SJCRH30 (cell line): ENCODE data around the gene RUNDC3A. TPM values are rescaled to one million over a fixed set of nuclear protein-coding genes. Genes with fewer than 3 reads are reported as not detected.

ENCODE experiments used
- DNase-seq, 2 experiments: peaks; one replicate each; pipeline ENCODE4 v3.0.0-alpha.2; 2015 to 2020
- H3K27ac ChIP-seq: fragments of 250-450 bp; sonication (Bioruptor Pico); 2 replicates; pipeline ENCODE4 v1.5.1; 2020; ENCODE audit warnings: mild to moderate bottlenecking, moderate library complexity
- H3K27me3 ChIP-seq: fragments of 250-450 bp; sonication (Bioruptor Pico); 2 replicates; pipeline ENCODE4 v1.5.1; 2020; ENCODE audit warnings: mild to moderate bottlenecking, moderate library complexity
- H3K36me3 ChIP-seq: fragments of 250-450 bp; sonication (Bioruptor Pico); 2 replicates; pipeline ENCODE4 v1.5.1; 2020; ENCODE audit warnings: mild to moderate bottlenecking, moderate library complexity
- H3K4me1 ChIP-seq: fragments of 250-450 bp; sonication (Bioruptor Pico); 2 replicates; pipeline ENCODE4 v1.5.1; 2020; ENCODE audit warnings: mild to moderate bottlenecking, moderate library complexity
- H3K4me3 ChIP-seq: fragments of 250-450 bp; sonication (Bioruptor Pico); 2 replicates; pipeline ENCODE4 v1.5.1; 2020; ENCODE audit warnings: mild to moderate bottlenecking, moderate library complexity
- H3K9me3 ChIP-seq: fragments of 250-450 bp; sonication (Bioruptor Pico); replicated peaks from 2 replicates; pipeline ENCODE4 v1.5.1; 2020; ENCODE audit warnings: mild to moderate bottlenecking, moderate library complexity
- total RNA-seq: library from RNA; depleted of rRNA; stranded (reverse); fragments of >200 nt; shearing (Covaris generic); gene quantifications from 2 replicates; pipeline ENCODE4 v1.2.3, GENCODE V29; 2014

The RUNDC3A gene
- total RNA-seq, 1 experiment from 2014 or later, result 0.14 TPM

GRCh38 chr17:44277976-44278375 lies 30.4 kb upstream of the RUNDC3A start:
- Histone ChIP-seq H3K27ac (no peak overlapping the region), H3K36me3 (no peaks in the 10 kb centered on the region), H3K27me3 (no peaks in the 10 kb centered on the region), H3K9me3 (no peaks in the 10 kb centered on the region), H3K4me3 (no peak overlapping the region), H3K4me1 (peaks cover 19% of the 10 kb centered on the region)
- no peak for DNase-seq

GRCh38 chr17:44279346-44279665 lies 29.1 kb upstream of the RUNDC3A start:
- DNase-seq, result no peak
- no peaks in the 10 kb centered on the region for H3K36me3 ChIP-seq
- no peak overlapping the region for H3K27ac ChIP-seq
- H3K27me3 ChIP-seq, result no peaks in the 10 kb centered on the region
- H3K4me3 ChIP-seq, result no peak overlapping the region
- H3K9me3 ChIP-seq, result no peaks in the 10 kb centered on the region
- peaks cover 19% of the 10 kb centered on the region for H3K4me1 ChIP-seq

- Histone ChIP-seq H3K36me3 (no peaks in the 10 kb centered on the region), H3K27me3 (no peaks in the 10 kb centered on the region), H3K27ac (0 out of 2 replicates have a peak overlapping the region, but pooled peaks have one; percentile 24), H3K9me3 (no peaks in the 10 kb centered on the region), H3K4me1 (peaks cover 19% of the 10 kb centered on the region), H3K4me3 (no peak overlapping the region)
- DNase-seq, result peak; percentile 78 to 81
These were observed 28.6 kb upstream of the RUNDC3A start for GRCh38 chr17:44279666-44280391.

GRCh38 chr17:44280392-44280937 lies 27.9 kb upstream of the RUNDC3A start:
- H3K27ac ChIP-seq, result 0 out of 2 replicates have a peak overlapping the region, but pooled peaks have one; percentile 24
- H3K27me3 ChIP-seq, result no peaks in the 10 kb centered on the region
- no peak overlapping the region for H3K4me3 ChIP-seq
- no peaks in the 10 kb centered on the region for H3K9me3 ChIP-seq
- H3K4me1 ChIP-seq, result peaks cover 19% of the 10 kb centered on the region
- no peaks in the 10 kb centered on the region for H3K36me3 ChIP-seq
- no peak for DNase-seq

- H3K36me3 ChIP-seq, result no peaks in the 10 kb centered on the region
- no peaks in the 10 kb centered on the region for H3K27me3 ChIP-seq
- no peak for DNase-seq
- H3K4me3 ChIP-seq, result no peak overlapping the region
- peaks cover 19% of the 10 kb centered on the region for H3K4me1 ChIP-seq
- no peak overlapping the region for H3K27ac ChIP-seq
- H3K9me3 ChIP-seq, result no peaks in the 10 kb centered on the region
These were observed 26.8 kb upstream of the RUNDC3A start for GRCh38 chr17:44281570-44281969.

GRCh38 chr17:44282264-44282663 lies 26.1 kb upstream of the RUNDC3A start:
- Histone ChIP-seq H3K4me3 (no peak overlapping the region), H3K4me1 (peaks cover 19% of the 10 kb centered on the region), H3K9me3 (no peaks in the 10 kb centered on the region), H3K27me3 (no peaks in the 10 kb centered on the region), H3K36me3 (no peaks in the 10 kb centered on the region), H3K27ac (no peak overlapping the region)
- no peak for DNase-seq

GRCh38 chr17:44283344-44284023 lies 24.9 kb upstream of the RUNDC3A start:
- Histone ChIP-seq H3K36me3 (no peaks in the 10 kb centered on the region), H3K27ac (no peak overlapping the region), H3K4me1 (peaks cover 19% of the 10 kb centered on the region), H3K4me3 (no peak overlapping the region), H3K9me3 (no peaks in the 10 kb centered on the region), H3K27me3 (no peaks in the 10 kb centered on the region)
- DNase-seq, result no peak

GRCh38 chr17:44284024-44284400 lies 24.4 kb upstream of the RUNDC3A start:
- DNase-seq, result no peak
- H3K4me1 ChIP-seq, result peaks cover 15% of the 10 kb centered on the region
- no peaks in the 10 kb centered on the region for H3K27me3 ChIP-seq
- no peaks in the 10 kb centered on the region for H3K36me3 ChIP-seq
- H3K4me3 ChIP-seq, result no peak overlapping the region
- H3K9me3 ChIP-seq, result no peaks in the 10 kb centered on the region
- no peak overlapping the region for H3K27ac ChIP-seq

- H3K27ac ChIP-seq, result no peak overlapping the region
- no peaks in the 10 kb centered on the region for H3K27me3 ChIP-seq
- H3K9me3 ChIP-seq, result no peaks in the 10 kb centered on the region
- H3K4me3 ChIP-seq, result no peak overlapping the region
- DNase-seq, result no peak
- H3K4me1 ChIP-seq, result no peaks in the 10 kb centered on the region
- no peaks in the 10 kb centered on the region for H3K36me3 ChIP-seq
These were observed 20.8 kb upstream of the RUNDC3A start for GRCh38 chr17:44287651-44288050.

- Histone ChIP-seq H3K27ac (no peak overlapping the region), H3K36me3 (no peaks in the 10 kb centered on the region), H3K4me1 (no peaks in the 10 kb centered on the region), H3K27me3 (no peaks in the 10 kb centered on the region; the same call in 1 of the 2 replicates), H3K9me3 (no peaks in the 10 kb centered on the region), H3K4me3 (no peak overlapping the region)
- peak in 1 of 2 experiments; percentile 26 for DNase-seq
These were observed 14.7 kb upstream of the RUNDC3A start for GRCh38 chr17:44293509-44294226.

GRCh38 chr17:44297975-44298374 lies 10.4 kb upstream of the RUNDC3A start:
- no peak overlapping the region for H3K27ac ChIP-seq
- no peak for DNase-seq
- no peak overlapping the region for H3K4me3 ChIP-seq
- H3K27me3 ChIP-seq, result peaks cover 3% of the 10 kb centered on the region; the same call in 1 of the 2 replicates
- no peaks in the 10 kb centered on the region for H3K36me3 ChIP-seq
- no peaks in the 10 kb centered on the region for H3K9me3 ChIP-seq
- no peaks in the 10 kb centered on the region for H3K4me1 ChIP-seq

- Histone ChIP-seq H3K27ac (no peak overlapping the region), H3K9me3 (no peaks in the 10 kb centered on the region), H3K27me3 (peaks cover 10% of the 10 kb centered on the region; the same call in 1 of the 2 replicates), H3K4me1 (peaks cover 4% of the 10 kb centered on the region; the same call in 1 of the 2 replicates), H3K36me3 (no peaks in the 10 kb centered on the region), H3K4me3 (no peak overlapping the region)
- DNase-seq, result no peak
These were observed 3.8 kb upstream of the RUNDC3A start for GRCh38 chr17:44304651-44305050.

- DNase-seq, result peak; percentile 61 to 70
- Histone ChIP-seq H3K27ac (no peak overlapping the region), H3K4me1 (peaks cover 4% of the 10 kb centered on the region; the same call in 1 of the 2 replicates), H3K27me3 (peaks cover 10% of the 10 kb centered on the region; the same call in 1 of the 2 replicates), H3K9me3 (no peaks in the 10 kb centered on the region), H3K4me3 (peak overlapping the region; percentile 49), H3K36me3 (no peaks in the 10 kb centered on the region)
These were observed 814 bp upstream of the RUNDC3A start for GRCh38 chr17:44307387-44308186.

GRCh38 chr17:44308865-44309264 lies 464 bp downstream of the RUNDC3A start:
- no peak overlapping the region for H3K27ac ChIP-seq
- DNase-seq, result no peak
- H3K4me3 ChIP-seq, result no peak overlapping the region
- no peaks in the 10 kb centered on the region for H3K36me3 ChIP-seq
- H3K4me1 ChIP-seq, result peaks cover 4% of the 10 kb centered on the region; the same call in 1 of the 2 replicates
- 0 out of 2 replicates have a peak, but pooled peaks cover 6% of the 10 kb centered on the region for H3K27me3 ChIP-seq
- no peaks in the 10 kb centered on the region for H3K9me3 ChIP-seq
